HCT116 (cell line): ENCODE results near the gene RNF41. TPM values are rescaled to one million over a fixed set of nuclear protein-coding genes. Genes with fewer than 3 reads are reported as not detected.

Source experiments
- ATAC-seq: fragments of 200-7000 bp; cut with Tn5 transposase; 2 replicates; pipeline ENCODE4 v1.9.1; 2020; ENCODE audit warnings: mild to moderate bottlenecking, moderate library complexity
- BruUV-seq: library from RNA; stranded (reverse); fragments of 400-500 nt; replicated peaks from 2 replicates; lab custom pipeline; 2021; lab: Mats Ljungman, UMichigan
- CTCF ChIA-PET: fragments of 300-600 bp; sonication (Branson Sonifier 250); formaldehyde crosslinking; loops from one replicate; lab custom pipeline; 2021; ENCODE audit warnings: antibody characterized with exemption; lab: Charles Lee
- POLR2A ChIA-PET: fragments of 300-600, 350-600 bp; sonication (Branson Sonifier 250); formaldehyde crosslinking; loops from one replicate; lab custom pipeline; 2021; ENCODE audit warnings: antibody characterized with exemption; lab: Charles Lee
- RAD21 ChIA-PET, 2 experiments: fragments of 300-600 bp; sonication (Branson Sonifier 250); formaldehyde crosslinking; loops; one replicate each; lab custom pipeline; 2023; ENCODE audit warnings: low total read pairs in 2 of 2; ENCODE audit not compliant: uncharacterized antibody in 2 of 2, unreplicated experiment in 2 of 2, low non-redundant PET in 1 of 2; lab: Charles Lee
- DNase-seq: peaks from one replicate; pipeline ENCODE4 v3.0.0-alpha.2; 2010; ENCODE audit warnings: low read depth, low spot score
- H2AFZ ChIP-seq: fragments of 200-600 bp; shearing (Covaris generic), sonication (generic); 2 replicates; pipeline ENCODE4 v1.6.1; 2017; ENCODE audit warnings: low read depth, mixed run types, mixed read lengths, antibody characterized with exemption, low read length; ENCODE audit not compliant: poor library complexity, severe bottlenecking
- H3K27ac ChIP-seq: 2 replicates; pipeline ENCODE4 v1.5.1; 2012; ENCODE audit warnings: low read depth, low read length
- H3K27me3 ChIP-seq: fragments of 200-600 bp; sonication (generic); 2 replicates; pipeline ENCODE4 v1.6.1; 2016; ENCODE audit warnings: mixed run types, low read length, mixed read lengths; ENCODE audit not compliant: insufficient read depth
- H3K36me3 ChIP-seq, 2 experiments: fragments of 200-500 bp in 1 of 2; fragments of 200-600 bp in 1 of 2; sonication (Bioruptor generic) in 1 of 2; sonication (generic) in 1 of 2; 2 replicates each; pipeline versions ENCODE4 v1.5.1 to v1.6.1; 2014 to 2016; ENCODE audit warnings: low read length in 2 of 2, inconsistent platforms in 1 of 2, mixed read lengths in 1 of 2, mixed run types in 1 of 2; ENCODE audit not compliant: insufficient read depth in 2 of 2, control insufficient read depth in 1 of 2
- H3K4me1 ChIP-seq, 2 experiments: fragments of 200-600 bp in 1 of 2; sonication (generic) in 1 of 2; 2 replicates each; pipeline versions ENCODE4 v1.5.1 to v1.6.1; 2012 to 2017; ENCODE audit warnings: low read length in 2 of 2, inconsistent platforms in 1 of 2, mild to moderate bottlenecking in 1 of 2, mixed read lengths in 1 of 2, mixed run types in 1 of 2, moderate library complexity in 1 of 2; ENCODE audit not compliant: insufficient read depth in 2 of 2, control insufficient read depth in 1 of 2
- H3K4me2 ChIP-seq: fragments of 200-600 bp; sonication (generic); 2 replicates; pipeline ENCODE4 v1.6.1; 2017; ENCODE audit warnings: mixed run types, low read length, mixed read lengths
- H3K4me3 ChIP-seq, 2 experiments: fragments of 200-600 bp in 1 of 2; sonication (generic) in 1 of 2; replicated peaks in 1 of 2; 2 replicates each; pipeline ENCODE4 v1.5.1; 2011 to 2016; ENCODE audit warnings: low read length in 2 of 2, control low read depth in 1 of 2, low read depth in 1 of 2, mild to moderate bottlenecking in 1 of 2, mixed read lengths in 1 of 2, mixed run types in 1 of 2
- H3K79me2 ChIP-seq: fragments of 200-600 bp; sonication (generic); 2 replicates; pipeline ENCODE4 v1.6.1; 2017; ENCODE audit warnings: mild to moderate bottlenecking, mixed run types, low read length, moderate library complexity, mixed read lengths; ENCODE audit not compliant: insufficient read depth
- H3K9ac ChIP-seq: fragments of 200-600 bp; sonication (generic); 2 replicates; pipeline ENCODE4 v1.6.1; 2016; ENCODE audit warnings: low read length, mixed read lengths
- H3K9me2 ChIP-seq: fragments of 200-600 bp; sonication (generic), shearing (Covaris generic); 2 replicates; pipeline ENCODE4 v1.6.1; 2017; ENCODE audit warnings: mixed run types, mild to moderate bottlenecking, moderate library complexity; ENCODE audit not compliant: insufficient read depth
- H3K9me3 ChIP-seq, 2 experiments: fragments of 200-500 bp in 1 of 2; fragments of 200-600 bp in 1 of 2; sonication (Bioruptor generic) in 1 of 2; sonication (generic) in 1 of 2; 2 replicates each; pipeline ENCODE4 v1.6.1; 2014 to 2017; ENCODE audit warnings: low read length in 2 of 2, mixed read lengths in 2 of 2, inconsistent platforms in 1 of 2, low read depth in 1 of 2, mild to moderate bottlenecking in 1 of 2, mixed run types in 1 of 2, moderate library complexity in 1 of 2; ENCODE audit not compliant: control insufficient read depth in 1 of 2, insufficient read depth in 1 of 2
- H4K20me1 ChIP-seq: fragments of 200-600 bp; sonication (generic), shearing (Covaris generic); 2 replicates; pipeline ENCODE4 v1.6.1; 2017; ENCODE audit warnings: mixed run types, mild to moderate bottlenecking, moderate library complexity; ENCODE audit not compliant: insufficient read depth
- EZH2phosphoT487 ChIP-seq: fragments of 200-600 bp; IDR thresholded peaks from 2 replicates; pipeline ENCODE4 v1.6.1; 2018; ENCODE audit warnings: antibody characterized with exemption, borderline replicate concordance
- POLR2A ChIP-seq: IDR thresholded peaks from 2 replicates; pipeline ENCODE4 v1.7.0; 2011; ENCODE audit warnings: borderline replicate concordance; ENCODE audit not compliant: insufficient read depth, insufficient read length; ENCODE audit errors: extremely low read depth
- RAD21 ChIP-seq: IDR thresholded peaks from 2 replicates; pipeline ENCODE4 v1.6.1; 2012; ENCODE audit warnings: low read depth, mild to moderate bottlenecking
- YY1 ChIP-seq: IDR thresholded peaks from 2 replicates; pipeline ENCODE4 v1.6.1; 2011; ENCODE audit warnings: low read length, low read depth, moderate library complexity, mild to moderate bottlenecking; ENCODE audit not compliant: insufficient replicate concordance; ENCODE audit errors: extremely low read depth
- ZNF274 ChIP-seq: fragments of 200-500 bp; sonication (Bioruptor generic); IDR thresholded peaks from 2 replicates; pipeline ENCODE4 v1.6.1; 2014; ENCODE audit warnings: mild to moderate bottlenecking, low read depth, low read length, inconsistent platforms
- intact Hi-C: fragments of 100-400 bp; cut with micrococcal nuclease; formaldehyde crosslinking; loops from 2 replicates; pipeline ENCODE4 v1.10.0; 2022
- total RNA-seq: library from RNA; stranded (reverse); gene quantifications from one replicate; pipeline ENCODE4 v1.2.1, GENCODE V29; 2021; ENCODE audit not compliant: unreplicated experiment
- TF ChIP-seq, protein P1 (sequence below): IDR thresholded peaks from 2 replicates; pipeline ENCODE4 v1.6.1; 2012; ENCODE audit warnings: low read depth
- TF ChIP-seq, protein P2 (sequence below): IDR thresholded peaks from 2 replicates; pipeline ENCODE4 v1.6.1; 2011; ENCODE audit warnings: mild to moderate bottlenecking, low read length, moderate library complexity; ENCODE audit not compliant: insufficient replicate concordance; ENCODE audit errors: extremely low read depth
- TF ChIP-seq, protein P3 (sequence below): IDR thresholded peaks from 2 replicates; pipeline ENCODE4 v1.6.1; 2012

Gene RNF41
- total RNA-seq, 1 experiment from 2014 or later, result 40.6 TPM

DNA sequence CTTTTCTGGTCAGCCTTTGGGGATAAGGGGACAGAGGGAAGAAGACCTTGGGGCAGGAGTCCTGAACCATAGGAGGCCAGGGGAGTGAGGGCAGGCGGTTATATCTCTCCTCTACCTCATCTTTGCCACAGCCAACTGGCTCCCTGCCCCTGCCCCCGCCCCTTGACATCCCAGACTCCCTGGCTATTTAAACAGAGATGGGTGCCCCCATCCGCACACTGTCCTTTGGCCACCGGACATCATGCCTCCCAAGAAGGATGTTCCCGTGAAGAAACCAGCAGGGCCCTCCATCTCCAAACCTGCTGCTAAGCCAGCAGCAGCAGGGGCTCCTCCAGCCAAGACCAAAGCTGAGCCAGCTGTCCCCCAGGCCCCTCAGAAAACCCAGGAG is 68.0 kb downstream of the RNF41 start (continued):
- TF ChIP-seq, protein P1, sequence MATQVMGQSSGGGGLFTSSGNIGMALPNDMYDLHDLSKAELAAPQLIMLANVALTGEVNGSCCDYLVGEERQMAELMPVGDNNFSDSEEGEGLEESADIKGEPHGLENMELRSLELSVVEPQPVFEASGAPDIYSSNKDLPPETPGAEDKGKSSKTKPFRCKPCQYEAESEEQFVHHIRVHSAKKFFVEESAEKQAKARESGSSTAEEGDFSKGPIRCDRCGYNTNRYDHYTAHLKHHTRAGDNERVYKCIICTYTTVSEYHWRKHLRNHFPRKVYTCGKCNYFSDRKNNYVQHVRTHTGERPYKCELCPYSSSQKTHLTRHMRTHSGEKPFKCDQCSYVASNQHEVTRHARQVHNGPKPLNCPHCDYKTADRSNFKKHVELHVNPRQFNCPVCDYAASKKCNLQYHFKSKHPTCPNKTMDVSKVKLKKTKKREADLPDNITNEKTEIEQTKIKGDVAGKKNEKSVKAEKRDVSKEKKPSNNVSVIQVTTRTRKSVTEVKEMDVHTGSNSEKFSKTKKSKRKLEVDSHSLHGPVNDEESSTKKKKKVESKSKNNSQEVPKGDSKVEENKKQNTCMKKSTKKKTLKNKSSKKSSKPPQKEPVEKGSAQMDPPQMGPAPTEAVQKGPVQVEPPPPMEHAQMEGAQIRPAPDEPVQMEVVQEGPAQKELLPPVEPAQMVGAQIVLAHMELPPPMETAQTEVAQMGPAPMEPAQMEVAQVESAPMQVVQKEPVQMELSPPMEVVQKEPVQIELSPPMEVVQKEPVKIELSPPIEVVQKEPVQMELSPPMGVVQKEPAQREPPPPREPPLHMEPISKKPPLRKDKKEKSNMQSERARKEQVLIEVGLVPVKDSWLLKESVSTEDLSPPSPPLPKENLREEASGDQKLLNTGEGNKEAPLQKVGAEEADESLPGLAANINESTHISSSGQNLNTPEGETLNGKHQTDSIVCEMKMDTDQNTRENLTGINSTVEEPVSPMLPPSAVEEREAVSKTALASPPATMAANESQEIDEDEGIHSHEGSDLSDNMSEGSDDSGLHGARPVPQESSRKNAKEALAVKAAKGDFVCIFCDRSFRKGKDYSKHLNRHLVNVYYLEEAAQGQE, result no peak
- TF ChIP-seq, protein P2, sequence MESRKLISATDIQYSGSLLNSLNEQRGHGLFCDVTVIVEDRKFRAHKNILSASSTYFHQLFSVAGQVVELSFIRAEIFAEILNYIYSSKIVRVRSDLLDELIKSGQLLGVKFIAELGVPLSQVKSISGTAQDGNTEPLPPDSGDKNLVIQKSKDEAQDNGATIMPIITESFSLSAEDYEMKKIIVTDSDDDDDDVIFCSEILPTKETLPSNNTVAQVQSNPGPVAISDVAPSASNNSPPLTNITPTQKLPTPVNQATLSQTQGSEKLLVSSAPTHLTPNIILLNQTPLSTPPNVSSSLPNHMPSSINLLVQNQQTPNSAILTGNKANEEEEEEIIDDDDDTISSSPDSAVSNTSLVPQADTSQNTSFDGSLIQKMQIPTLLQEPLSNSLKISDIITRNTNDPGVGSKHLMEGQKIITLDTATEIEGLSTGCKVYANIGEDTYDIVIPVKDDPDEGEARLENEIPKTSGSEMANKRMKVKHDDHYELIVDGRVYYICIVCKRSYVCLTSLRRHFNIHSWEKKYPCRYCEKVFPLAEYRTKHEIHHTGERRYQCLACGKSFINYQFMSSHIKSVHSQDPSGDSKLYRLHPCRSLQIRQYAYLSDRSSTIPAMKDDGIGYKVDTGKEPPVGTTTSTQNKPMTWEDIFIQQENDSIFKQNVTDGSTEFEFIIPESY, result no peak

DNA sequence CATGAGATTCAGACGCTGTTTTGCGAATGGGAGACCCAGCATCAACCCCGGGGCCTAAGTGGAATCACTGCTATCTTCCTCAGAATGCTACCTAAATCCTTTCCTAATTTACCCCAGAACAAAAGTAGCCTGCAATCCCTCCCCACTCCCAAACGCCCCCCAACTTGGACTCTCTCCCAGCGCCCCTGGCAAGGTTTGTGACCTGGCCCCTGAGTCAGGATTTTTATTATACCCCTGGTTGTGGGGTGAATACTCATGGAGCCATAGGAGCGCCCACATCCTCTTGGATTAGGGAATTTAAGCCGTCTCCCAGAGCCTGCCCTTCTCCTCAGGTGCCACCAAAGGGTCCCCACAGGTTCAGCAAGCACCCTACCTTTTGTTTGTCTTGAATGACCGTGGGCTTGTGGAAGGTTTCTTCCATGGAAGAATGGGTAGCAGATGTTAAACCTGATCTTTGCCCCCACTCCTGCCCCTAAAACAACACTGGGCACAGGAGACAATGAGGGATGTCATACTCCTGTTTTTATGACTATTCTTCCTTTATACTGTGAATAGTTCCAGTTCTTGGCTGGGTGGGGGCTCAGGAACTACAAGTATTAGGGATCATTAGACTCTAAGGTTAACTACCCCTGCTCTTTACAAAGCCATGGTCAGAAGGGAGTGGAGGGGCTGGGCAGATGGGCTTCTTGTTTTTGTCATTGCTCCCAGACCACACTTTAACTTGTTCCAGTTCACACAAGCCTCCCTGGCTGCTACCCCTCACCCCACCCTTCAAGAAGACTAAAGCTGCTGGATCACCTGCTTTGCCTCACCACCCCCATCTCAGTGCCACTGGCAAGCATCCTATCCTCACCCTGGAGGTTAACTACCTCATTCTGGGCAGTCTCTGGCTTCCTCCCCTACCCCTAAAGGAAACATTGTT is 68.7 kb downstream of the RNF41 start:
- intact Hi-C loops, result loop anchor here (2.0 kb wide), 1 partner anchor 24 kb away; the partner anchor contains the start of gene ESYT1
- Histone ChIP-seq H4K20me1 (no peaks in the 10 kb centered on the region), H3K27ac (peak overlapping the region; percentile 91)

More for the DNA sequence above, 68.7 kb downstream of the RNF41 start:
- Histone ChIP-seq H3K9ac (peak overlapping the region; percentile 80), H3K4me2 (peak overlapping the region; percentile 81), H2AFZ (no peak overlapping the region), H3K4me3 (peak overlapping the region; percentile 68 to 71), H3K9me3 (no peaks in the 10 kb centered on the region), H3K4me1 (peaks cover 18 to 30% of the 10 kb centered on the region in 2 experiments), H3K9me2 (no peaks in the 10 kb centered on the region), H3K79me2 (no peaks in the 10 kb centered on the region; the same call in 1 of the 2 replicates), H3K27me3 (no peaks in the 10 kb centered on the region), H3K36me3 (no peaks in the 10 kb centered on the region; a peak in 1 of 4 replicates)
- TF ChIP-seq ZNF274 (no peak), RAD21 (no peak), YY1 (no peak), POLR2A (no peak), EZH2phosphoT487 (no peak)
- TF ChIP-seq, protein P3, sequence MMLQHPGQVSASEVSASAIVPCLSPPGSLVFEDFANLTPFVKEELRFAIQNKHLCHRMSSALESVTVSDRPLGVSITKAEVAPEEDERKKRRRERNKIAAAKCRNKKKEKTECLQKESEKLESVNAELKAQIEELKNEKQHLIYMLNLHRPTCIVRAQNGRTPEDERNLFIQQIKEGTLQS, result no peak
- POLR2A ChIA-PET, result no interaction called here
- DNase-seq, result no peak
- TSS peak; percentile 83 for BruUV-seq
- CTCF ChIA-PET, result no interaction called here
- no peak for ATAC-seq
- RAD21 ChIA-PET, result no interaction called here
